K562 treated with DMSO at 1 percent for 4 hours (cell line): Measurements from ENCODE around the gene KIAA1191. TPM values are rescaled to one million over a fixed set of nuclear protein-coding genes. Genes with fewer than 3 reads are reported as not detected.

Experiments used
- total RNA-seq: library from RNA; unstranded; fragments of 300-600 nt; gene quantifications from 2 replicates; pipeline ENCODE4 v1.2.3, GENCODE V29; 2022; ENCODE audit not compliant: insufficient read depth

KIAA1191 gene
- 54.2 and 64.2 TPM in 2 replicates for total RNA-seq

GRCh38 chr5:176361437-176362232 lies at the start of gene KIAA1191:
KIAA1191 (minus strand) TSS chr5:176361764; CDS start chr5:176359508, 2,256 bp downstream.

GRCh38 chr5:176388444-176389134 lies 27.0 kb upstream of the KIAA1191 start, which contains the start of the genes HIGD2A and NOP16:
HIGD2A (plus strand) TSS chr5:176388751; CDS start chr5:176388820, 69 bp downstream.
NOP16 (minus strand) TSS chr5:176388598; CDS start chr5:176388539, 59 bp downstream.

GRCh38 chr5:176365351-176366231 lies 4.0 kb upstream of the KIAA1191 start, which contains the start of gene ARL10:
ARL10 (plus strand) TSS chr5:176365487; CDS start chr5:176365564, 77 bp downstream.

Other genes starting within 250 kb of the KIAA1191 start
- 8.4 and 14.2 TPM in 2 replicates for gene SIMC1, start 123.3 kb downstream of the KIAA1191 start, total RNA-seq
- not detected in 2 replicates for gene ARL10, start 3.7 kb upstream of the KIAA1191 start, total RNA-seq
- 16.0 and 17.2 TPM in 2 replicates for gene NOP16, start 26.8 kb upstream of the KIAA1191 start, total RNA-seq
- gene HIGD2A, start 27.0 kb upstream of the KIAA1191 start, total RNA-seq, result 347 and 409 TPM in 2 replicates
- gene CLTB, start 54.8 kb upstream of the KIAA1191 start, total RNA-seq, result 69.9 and 102 TPM in 2 replicates
- gene FAF2, start 86.6 kb upstream of the KIAA1191 start, total RNA-seq, result 22.4 and 26.1 TPM in 2 replicates
- gene RNF44, start 175.6 kb upstream of the KIAA1191 start, total RNA-seq, result 36.0 and 37.5 TPM in 2 replicates
- not detected in 2 replicates for gene CDHR2, start 187.6 kb upstream of the KIAA1191 start, total RNA-seq
- gene GPRIN1, start 248.4 kb upstream of the KIAA1191 start, total RNA-seq, result 4.2 and 4.4 TPM in 2 replicates